Measurements from ENCODE around the gene CEPT1. TPM values are rescaled to one million over a fixed set of nuclear protein-coding genes. Genes with fewer than 3 reads are reported as not detected.

CEPT1 gene
- total and polyA plus RNA-seq, 2 experiments from 2014 or later: 28.7 to 35.8 TPM

DNA sequence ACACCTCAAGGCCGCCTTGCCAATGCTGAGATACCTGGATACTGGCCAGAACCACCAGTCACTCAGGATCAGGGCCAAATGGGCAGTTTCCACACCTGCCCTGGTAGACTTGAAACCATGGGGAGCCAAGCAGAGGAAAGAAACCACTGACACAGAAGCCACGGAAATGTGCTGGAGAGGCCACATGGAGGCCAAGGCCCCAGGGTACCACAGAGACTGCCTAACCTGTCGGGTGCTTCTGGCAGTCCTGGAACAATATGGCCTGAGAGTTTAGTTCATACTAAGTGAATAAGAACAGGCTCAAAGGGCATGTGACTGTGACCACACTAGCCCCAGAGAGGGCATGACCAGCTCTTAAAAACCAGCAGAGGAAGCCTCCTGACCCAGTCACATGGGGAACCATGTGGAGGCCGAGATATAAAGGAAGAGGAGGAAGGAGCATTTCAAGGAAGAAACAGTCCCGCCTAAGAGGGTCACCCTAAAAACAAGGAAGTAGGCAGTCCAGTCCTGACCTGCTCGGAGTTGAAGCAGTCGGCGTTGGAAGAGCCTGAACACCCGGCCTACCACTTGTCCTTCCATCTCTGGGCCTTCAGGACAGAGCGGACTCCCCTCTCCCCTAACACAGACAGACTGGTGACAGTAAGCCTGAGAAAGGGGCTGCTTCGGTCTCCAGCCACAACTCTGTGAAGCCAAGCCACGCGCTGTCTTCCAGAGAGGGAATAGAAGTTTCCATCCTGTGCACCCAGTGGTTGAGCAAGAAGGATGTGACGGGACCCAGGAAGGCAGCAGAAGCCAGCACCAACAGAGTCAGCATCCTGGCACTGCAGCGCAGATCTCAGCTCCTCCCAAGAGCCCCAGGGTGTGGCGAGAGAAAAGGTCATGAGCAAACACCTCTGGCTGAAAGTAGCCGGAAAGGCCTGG is 60.1 kb downstream of the CEPT1 start, which contains the start of gene DENND2D:
Gene DENND2D (minus strand): TSS at position 766 of the 921 bp plus-strand sequence. CDS start 187 bp downstream, at position 579.
- 94 to 95% methylated on average over 16 to 17 of the region's 17 CpGs for WGBS, 2 experiments (ENCODE audit: low coverage in 1 of 2, low lambda C conversion rate in 2 of 2, missing lambda C conversion rate in 2 of 2)
- no peak for DNase-seq

GRCh38 chr1:111200802-111201161 is 60.8 kb downstream of the CEPT1 start:
- no peak overlapping the region for H2AFZ ChIP-seq
- no peak for TF ChIP-seq EZH2 (IDR thresholded peaks at IDR 0.05; ENCODE audit: insufficient read depth, poor library complexity, severe bottlenecking)
- no peak overlapping the region for H3K4me2 ChIP-seq (ENCODE audit: unreplicated experiment)
- no peak overlapping the region for H3K9ac ChIP-seq
- H3K27me3 ChIP-seq (replicated peaks; ENCODE audit: insufficient read depth): no peaks in the 10 kb centered on the region
- no peaks in the 10 kb centered on the region for H3K9me3 ChIP-seq (ENCODE audit: low read depth)
- H3K4me3 ChIP-seq: no peak overlapping the region
- in situ Hi-C loops (cut with MboI): loop anchor here (25.0 kb wide), 1 partner anchor 562 kb away; the partner anchor contains the start of gene DDX20
- DNase-seq: no peak
- H3K27ac ChIP-seq: no peak overlapping the region
- 47 to 63% methylated on average over 3 of the region's 3 CpGs for WGBS, 2 experiments (ENCODE audit: low coverage in 1 of 2, low lambda C conversion rate in 2 of 2, missing lambda C conversion rate in 2 of 2)
- H3K9me2 ChIP-seq (ENCODE audit: insufficient read depth): no peaks in the 10 kb centered on the region
- H4K20me1 ChIP-seq (ENCODE audit: insufficient read depth): no peaks in the 10 kb centered on the region
- no peaks in the 10 kb centered on the region for H3K36me3 ChIP-seq (ENCODE audit: low read depth)
- peaks cover 4% of the 10 kb centered on the region for H3F3A ChIP-seq (ENCODE audit: insufficient read depth)
- 0 out of 2 replicates have a peak, but pooled peaks cover 3% of the 10 kb centered on the region for H3K4me1 ChIP-seq (ENCODE audit: insufficient read depth)
- H3K79me2 ChIP-seq (ENCODE audit: insufficient read depth): no peaks in the 10 kb centered on the region

More for the DNA sequence above, 60.1 kb downstream of the CEPT1 start, which contains the start of gene DENND2D:
- no peaks in the 10 kb centered on the region for H3K79me2 ChIP-seq (ENCODE audit: insufficient read depth)
- no peak within 1 kb of the TSS for H3K4me2 ChIP-seq (ENCODE audit: unreplicated experiment)
- H3K9ac ChIP-seq: no peak within 1 kb of the TSS
- no peak within 1 kb of the TSS for H2AFZ ChIP-seq
- no peak within 1 kb of the TSS for H3K27ac ChIP-seq
- TF ChIP-seq EZH2phosphoT487 (IDR thresholded peaks at IDR 0.05; ENCODE audit: insufficient read depth, low read depth) (no peak), EZH2 (IDR thresholded peaks at IDR 0.05; ENCODE audit: insufficient read depth, poor library complexity, severe bottlenecking) (no peak)
- 0 out of 2 replicates have a peak, but pooled peaks cover 3% of the 10 kb centered on the region for H3K4me1 ChIP-seq (ENCODE audit: insufficient read depth)
- H3K27me3 ChIP-seq (replicated peaks; ENCODE audit: insufficient read depth): no peaks in the 10 kb centered on the region
- H3F3A ChIP-seq (ENCODE audit: insufficient read depth): no peaks in the 10 kb centered on the region
- in situ Hi-C loops (cut with MboI): loop anchor here (25.0 kb wide), 1 partner anchor 562 kb away; the partner anchor contains the start of gene DDX20
- no peaks in the 10 kb centered on the region for H3K9me3 ChIP-seq (ENCODE audit: low read depth)
- H3K36me3 ChIP-seq (ENCODE audit: low read depth): no peaks in the 10 kb centered on the region
- no peak within 1 kb of the TSS for H3K4me3 ChIP-seq
- no peaks in the 10 kb centered on the region for H4K20me1 ChIP-seq (ENCODE audit: insufficient read depth)
- no peaks in the 10 kb centered on the region for H3K9me2 ChIP-seq (ENCODE audit: insufficient read depth)

GRCh38 chr1:111201275-111202090 is 61.5 kb downstream of the CEPT1 start:
- Histone ChIP-seq H3K4me3 (no peak overlapping the region), H3K9me3 (ENCODE audit: low read depth) (no peaks in the 10 kb centered on the region), H3K79me2 (ENCODE audit: insufficient read depth) (no peaks in the 10 kb centered on the region), H3K9me2 (ENCODE audit: insufficient read depth) (no peaks in the 10 kb centered on the region), H3K27me3 (replicated peaks; ENCODE audit: insufficient read depth) (no peaks in the 10 kb centered on the region), H4K20me1 (ENCODE audit: insufficient read depth) (no peaks in the 10 kb centered on the region), H3K4me1 (ENCODE audit: insufficient read depth) (0 out of 2 replicates have a peak, but pooled peaks cover 3% of the 10 kb centered on the region), H3K27ac (no peak overlapping the region), H3K36me3 (ENCODE audit: low read depth) (no peaks in the 10 kb centered on the region), H3K4me2 (ENCODE audit: unreplicated experiment) (no peak overlapping the region), H2AFZ (no peak overlapping the region), H3F3A (ENCODE audit: insufficient read depth) (peaks cover 7% of the 10 kb centered on the region), H3K9ac (no peak overlapping the region)
- WGBS, 2 experiments (ENCODE audit: low coverage in 1 of 2, low lambda C conversion rate in 2 of 2, missing lambda C conversion rate in 2 of 2): 74 to 82% methylated on average over 5 of the region's 5 CpGs
- no peak for DNase-seq
- TF ChIP-seq EZH2 (IDR thresholded peaks at IDR 0.05; ENCODE audit: insufficient read depth, poor library complexity, severe bottlenecking) (no peak), EZH2phosphoT487 (IDR thresholded peaks at IDR 0.05; ENCODE audit: insufficient read depth, low read depth) (no peak)
- in situ Hi-C loops (cut with MboI): loop anchor here (25.0 kb wide), 1 partner anchor 561 kb away; the partner anchor contains the start of gene DDX20

DNA sequence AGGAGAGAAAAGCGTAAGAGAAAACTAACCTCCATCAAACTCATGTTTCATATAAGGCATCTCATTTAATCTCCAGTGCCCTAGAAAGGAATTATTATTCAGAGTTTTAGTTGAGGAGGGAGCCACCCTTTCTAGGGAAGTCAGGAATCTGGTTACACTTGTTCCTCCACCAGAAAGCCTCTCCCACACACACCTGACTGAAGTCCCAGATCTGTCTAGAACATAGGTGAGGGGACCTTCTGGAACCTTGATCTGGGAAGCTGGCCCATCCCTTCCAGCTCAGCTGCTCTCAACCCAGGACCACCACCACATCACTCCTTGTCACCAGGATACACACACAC is 62.3 kb downstream of the CEPT1 start:
- in situ Hi-C loops (cut with MboI): loop anchor here (25.0 kb wide), 1 partner anchor 560 kb away; the partner anchor contains the start of gene DDX20
- Histone ChIP-seq H2AFZ (no peak overlapping the region), H3K4me2 (ENCODE audit: unreplicated experiment) (no peak overlapping the region), H3F3A (ENCODE audit: insufficient read depth) (peaks cover 7% of the 10 kb centered on the region), H3K4me1 (ENCODE audit: insufficient read depth) (0 out of 2 replicates have a peak, but pooled peaks cover 3% of the 10 kb centered on the region), H3K4me3 (no peak overlapping the region), H4K20me1 (ENCODE audit: insufficient read depth) (no peaks in the 10 kb centered on the region), H3K36me3 (ENCODE audit: low read depth) (no peaks in the 10 kb centered on the region), H3K9ac (no peak overlapping the region), H3K9me2 (ENCODE audit: insufficient read depth) (no peaks in the 10 kb centered on the region), H3K27me3 (replicated peaks; ENCODE audit: insufficient read depth) (no peaks in the 10 kb centered on the region), H3K27ac (no peak overlapping the region), H3K9me3 (ENCODE audit: low read depth) (no peaks in the 10 kb centered on the region), H3K79me2 (ENCODE audit: insufficient read depth) (no peaks in the 10 kb centered on the region)
- DNase-seq: no peak
- WGBS, 2 experiments (ENCODE audit: low coverage in 1 of 2, low lambda C conversion rate in 2 of 2, missing lambda C conversion rate in 2 of 2): 96 to 100% methylated on average over 1 of the region's 1 CpG
- TF ChIP-seq EZH2 (IDR thresholded peaks at IDR 0.05; ENCODE audit: insufficient read depth, poor library complexity, severe bottlenecking) (no peak), EZH2phosphoT487 (IDR thresholded peaks at IDR 0.05; ENCODE audit: insufficient read depth, low read depth) (no peak)

Measured in GM23248 (cell line).